ENCODE results near the gene ZBTB7C. TPM values are rescaled to one million over a fixed set of nuclear protein-coding genes. Genes with fewer than 3 reads are reported as not detected.

The ZBTB7C gene
- polyA plus RNA-seq, 1 of the 3 experiments (the other 2 are of a cell fraction): 0.05 TPM

DNA sequence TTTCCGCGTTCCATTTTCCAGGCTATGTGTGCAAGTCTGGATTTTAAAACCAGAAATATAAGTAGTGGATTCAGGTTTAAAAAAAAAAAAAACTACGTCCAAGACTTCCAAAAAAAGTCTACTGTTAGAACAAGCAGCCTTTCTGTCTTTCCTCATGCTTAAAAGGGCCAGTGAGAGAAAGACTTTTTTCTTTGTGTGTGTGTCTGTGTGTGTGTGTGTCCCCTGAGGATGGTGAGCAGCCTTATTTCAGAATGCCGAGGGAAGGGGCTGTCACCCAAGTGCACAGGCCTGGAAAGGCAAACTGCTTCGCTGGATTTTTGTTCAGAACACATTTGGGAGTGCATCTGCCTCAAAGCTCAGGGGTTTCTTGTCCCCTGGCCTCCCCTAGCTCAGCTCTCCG, 98.8 kb downstream of the ZBTB7C start:
- H3K79me2 ChIP-seq (ENCODE audit: insufficient read depth): no peaks in the 10 kb centered on the region
- H3F3A ChIP-seq (replicated peaks; ENCODE audit: insufficient read depth): no peaks in the 10 kb centered on the region
- TF ChIP-seq GATA2 (CRISPR knock-in tag; IDR thresholded peaks at IDR 0.05) (no peak), MXI1 (IDR thresholded peaks at IDR 0.05; ENCODE audit: low read depth, low read length) (no peak), EZH2phosphoT487 (IDR thresholded peaks at IDR 0.05; ENCODE audit: borderline replicate concordance, low read depth) (no peak), YY1 (IDR thresholded peaks at IDR 0.05; ENCODE audit: low read depth) (no peak), POLR2AphosphoS5 (IDR thresholded peaks at IDR 0.05; ENCODE audit: low read depth, low read length) (no peak), TAF1 (IDR thresholded peaks at IDR 0.05; ENCODE audit: borderline replicate concordance, low read depth, low read length) (no peak), NFIC (IDR thresholded peaks at IDR 0.05; ENCODE audit: borderline replicate concordance) (no peak), MEF2A (IDR thresholded peaks at IDR 0.05; ENCODE audit: borderline replicate concordance, low read depth) (no peak), EP300 (IDR thresholded peaks at IDR 0.05; ENCODE audit: borderline replicate concordance in 1 of 2, low read depth in 1 of 2, low read length in 1 of 2) (no peak), FOXM1 (IDR thresholded peaks at IDR 0.05; ENCODE audit: low read depth) (no peak), FOXJ3 (CRISPR knock-in tag; IDR thresholded peaks at IDR 0.05) (no peak), RXRA (IDR thresholded peaks at IDR 0.05; ENCODE audit: borderline replicate concordance, low read depth) (no peak), RAD21 (IDR thresholded peaks at IDR 0.05; ENCODE audit: low read length) (no peak)
- TF ChIP-seq, protein P1, sequence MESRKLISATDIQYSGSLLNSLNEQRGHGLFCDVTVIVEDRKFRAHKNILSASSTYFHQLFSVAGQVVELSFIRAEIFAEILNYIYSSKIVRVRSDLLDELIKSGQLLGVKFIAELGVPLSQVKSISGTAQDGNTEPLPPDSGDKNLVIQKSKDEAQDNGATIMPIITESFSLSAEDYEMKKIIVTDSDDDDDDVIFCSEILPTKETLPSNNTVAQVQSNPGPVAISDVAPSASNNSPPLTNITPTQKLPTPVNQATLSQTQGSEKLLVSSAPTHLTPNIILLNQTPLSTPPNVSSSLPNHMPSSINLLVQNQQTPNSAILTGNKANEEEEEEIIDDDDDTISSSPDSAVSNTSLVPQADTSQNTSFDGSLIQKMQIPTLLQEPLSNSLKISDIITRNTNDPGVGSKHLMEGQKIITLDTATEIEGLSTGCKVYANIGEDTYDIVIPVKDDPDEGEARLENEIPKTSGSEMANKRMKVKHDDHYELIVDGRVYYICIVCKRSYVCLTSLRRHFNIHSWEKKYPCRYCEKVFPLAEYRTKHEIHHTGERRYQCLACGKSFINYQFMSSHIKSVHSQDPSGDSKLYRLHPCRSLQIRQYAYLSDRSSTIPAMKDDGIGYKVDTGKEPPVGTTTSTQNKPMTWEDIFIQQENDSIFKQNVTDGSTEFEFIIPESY (IDR thresholded peaks at IDR 0.05; ENCODE audit: borderline replicate concordance, low read depth): no peak
- TF ChIP-seq, protein P2, sequence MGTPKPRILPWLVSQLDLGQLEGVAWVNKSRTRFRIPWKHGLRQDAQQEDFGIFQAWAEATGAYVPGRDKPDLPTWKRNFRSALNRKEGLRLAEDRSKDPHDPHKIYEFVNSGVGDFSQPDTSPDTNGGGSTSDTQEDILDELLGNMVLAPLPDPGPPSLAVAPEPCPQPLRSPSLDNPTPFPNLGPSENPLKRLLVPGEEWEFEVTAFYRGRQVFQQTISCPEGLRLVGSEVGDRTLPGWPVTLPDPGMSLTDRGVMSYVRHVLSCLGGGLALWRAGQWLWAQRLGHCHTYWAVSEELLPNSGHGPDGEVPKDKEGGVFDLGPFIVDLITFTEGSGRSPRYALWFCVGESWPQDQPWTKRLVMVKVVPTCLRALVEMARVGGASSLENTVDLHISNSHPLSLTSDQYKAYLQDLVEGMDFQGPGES (IDR thresholded peaks at IDR 0.05; ENCODE audit: low read depth, low read length): no peak
- TF ChIP-seq, protein P3, sequence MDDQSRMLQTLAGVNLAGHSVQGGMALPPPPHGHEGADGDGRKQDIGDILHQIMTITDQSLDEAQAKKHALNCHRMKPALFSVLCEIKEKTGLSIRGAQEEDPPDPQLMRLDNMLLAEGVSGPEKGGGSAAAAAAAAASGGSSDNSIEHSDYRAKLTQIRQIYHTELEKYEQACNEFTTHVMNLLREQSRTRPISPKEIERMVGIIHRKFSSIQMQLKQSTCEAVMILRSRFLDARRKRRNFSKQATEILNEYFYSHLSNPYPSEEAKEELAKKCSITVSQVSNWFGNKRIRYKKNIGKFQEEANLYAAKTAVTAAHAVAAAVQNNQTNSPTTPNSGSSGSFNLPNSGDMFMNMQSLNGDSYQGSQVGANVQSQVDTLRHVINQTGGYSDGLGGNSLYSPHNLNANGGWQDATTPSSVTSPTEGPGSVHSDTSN (IDR thresholded peaks at IDR 0.05): no peak
- TF ChIP-seq, protein P4, sequence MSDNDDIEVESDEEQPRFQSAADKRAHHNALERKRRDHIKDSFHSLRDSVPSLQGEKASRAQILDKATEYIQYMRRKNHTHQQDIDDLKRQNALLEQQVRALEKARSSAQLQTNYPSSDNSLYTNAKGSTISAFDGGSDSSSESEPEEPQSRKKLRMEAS (IDR thresholded peaks at IDR 0.05; ENCODE audit: low read depth): no peak
- no peak overlapping the region for H3K9ac ChIP-seq
- no peaks in the 10 kb centered on the region for H3K9me3 ChIP-seq
- peaks cover 0 to 6% of the 10 kb centered on the region in 2 experiments; a peak in 1 of 4 replicates for H3K4me1 ChIP-seq (ENCODE audit: control insufficient read depth in 1 of 2, insufficient read depth in 2 of 2, low read depth in 1 of 2, low read length in 1 of 2)
- H3K27me3 ChIP-seq (ENCODE audit: insufficient read depth): no peaks in the 10 kb centered on the region; the same call in 1 of the 2 replicates
- WGBS (ENCODE audit: low lambda C conversion rate): 50% methylated on average over 6 of the region's 6 CpGs
- H3K4me3 ChIP-seq (ENCODE audit: low read depth in 2 of 2, low read length in 1 of 2): no peak overlapping the region
- DNase-seq: no peak
- no peak overlapping the region for H3K4me2 ChIP-seq
- H4K20me1 ChIP-seq (ENCODE audit: insufficient read depth): no peaks in the 10 kb centered on the region
- ChIA-PET CTCF (no interaction called here), POLR2A (no interaction called here)
- no peaks in the 10 kb centered on the region for H3K36me3 ChIP-seq (replicated peaks in 1 of 2; ENCODE audit: control insufficient read depth in 1 of 2, insufficient read depth in 2 of 2, low read length in 1 of 2)
- no peaks in the 10 kb centered on the region for H3K9me2 ChIP-seq
- no peak overlapping the region for H3K27ac ChIP-seq (ENCODE audit: low read depth in 2 of 2, low read length in 1 of 2)
- no peak overlapping the region for H2AFZ ChIP-seq (ENCODE audit: low read depth)

Data from SK-N-SH (cell line).